ENCODE results near the gene TMEM132C.
A peak's percentile ranks its signal among the peaks of the same experiment; 100 is the strongest.

The TMEM132C gene

DNA sequence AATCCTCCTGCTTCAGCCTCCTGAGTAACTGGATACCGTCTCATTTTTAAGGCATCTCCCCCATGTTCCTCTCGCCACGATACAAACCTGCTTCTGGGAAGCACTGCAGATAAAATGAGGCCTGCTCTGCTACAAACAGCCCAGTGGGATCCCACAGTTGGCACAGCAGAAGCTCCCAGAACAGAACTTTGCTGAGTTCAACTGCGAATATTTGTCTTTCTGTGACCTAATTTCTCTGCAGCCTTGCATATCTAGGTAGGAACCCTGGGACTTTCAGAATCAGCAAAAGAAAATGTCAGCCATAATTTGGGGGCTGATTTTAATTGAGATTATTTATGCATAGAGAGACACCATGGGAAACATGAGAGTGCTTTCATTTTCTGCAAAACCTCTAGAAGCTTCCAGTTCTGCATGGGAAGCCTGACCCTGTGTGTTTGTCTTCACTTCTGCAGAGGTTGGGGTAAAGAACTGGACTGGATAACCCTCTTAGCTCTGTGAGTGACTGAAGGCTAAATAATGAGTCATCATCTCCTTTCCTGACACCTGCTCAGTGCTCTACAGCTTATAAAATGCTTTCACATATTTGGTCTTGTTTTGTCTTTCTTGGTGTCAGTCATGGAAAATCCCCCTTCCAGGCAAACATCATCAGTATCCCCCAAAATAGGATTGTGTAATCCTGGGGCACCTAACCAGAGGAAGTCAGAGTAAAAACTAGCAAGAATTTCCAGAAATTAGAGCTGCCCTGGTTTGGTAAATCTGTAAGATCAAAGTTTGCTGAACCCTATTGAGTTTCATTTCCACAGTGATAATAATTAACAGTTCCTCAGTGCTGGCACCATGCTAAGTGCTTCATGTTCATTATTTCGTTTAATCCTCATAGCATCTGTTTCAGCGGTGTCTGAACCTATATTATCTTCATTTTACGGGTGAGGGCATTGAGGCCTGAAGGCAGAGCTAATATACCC, 371.0 kb downstream of the TMEM132C start:
- no peak for DNase-seq (ENCODE audit: low read depth in 1 of 2, low spot score in 1 of 2)
- H3K27me3 ChIP-seq (ENCODE audit: insufficient read depth, poor library complexity, severe bottlenecking), result no peaks in the 10 kb centered on the region
- no peak overlapping the region for H3K27ac ChIP-seq (replicated peaks)
- H3K4me3 ChIP-seq (replicated peaks; ENCODE audit: insufficient read depth, low read length), result no peak overlapping the region
- TF ChIP-seq GABPA (IDR thresholded peaks at IDR 0.05; ENCODE audit: low read depth), result no peak
- no peak for TF ChIP-seq POLR2AphosphoS5 (IDR thresholded peaks at IDR 0.05; ENCODE audit: low read depth)
- TF ChIP-seq SPI1 (IDR thresholded peaks at IDR 0.05; ENCODE audit: borderline replicate concordance, low read depth), result no peak

- no peaks in the 10 kb centered on the region for H3K27me3 ChIP-seq (ENCODE audit: insufficient read depth, poor library complexity, severe bottlenecking)
- H3K4me3 ChIP-seq (replicated peaks; ENCODE audit: insufficient read depth, low read length), result no peak overlapping the region
- DNase-seq (ENCODE audit: low read depth in 1 of 2, low spot score in 1 of 2), result no peak
- H3K27ac ChIP-seq (replicated peaks), result no peak overlapping the region
- TF ChIP-seq, protein P1, sequence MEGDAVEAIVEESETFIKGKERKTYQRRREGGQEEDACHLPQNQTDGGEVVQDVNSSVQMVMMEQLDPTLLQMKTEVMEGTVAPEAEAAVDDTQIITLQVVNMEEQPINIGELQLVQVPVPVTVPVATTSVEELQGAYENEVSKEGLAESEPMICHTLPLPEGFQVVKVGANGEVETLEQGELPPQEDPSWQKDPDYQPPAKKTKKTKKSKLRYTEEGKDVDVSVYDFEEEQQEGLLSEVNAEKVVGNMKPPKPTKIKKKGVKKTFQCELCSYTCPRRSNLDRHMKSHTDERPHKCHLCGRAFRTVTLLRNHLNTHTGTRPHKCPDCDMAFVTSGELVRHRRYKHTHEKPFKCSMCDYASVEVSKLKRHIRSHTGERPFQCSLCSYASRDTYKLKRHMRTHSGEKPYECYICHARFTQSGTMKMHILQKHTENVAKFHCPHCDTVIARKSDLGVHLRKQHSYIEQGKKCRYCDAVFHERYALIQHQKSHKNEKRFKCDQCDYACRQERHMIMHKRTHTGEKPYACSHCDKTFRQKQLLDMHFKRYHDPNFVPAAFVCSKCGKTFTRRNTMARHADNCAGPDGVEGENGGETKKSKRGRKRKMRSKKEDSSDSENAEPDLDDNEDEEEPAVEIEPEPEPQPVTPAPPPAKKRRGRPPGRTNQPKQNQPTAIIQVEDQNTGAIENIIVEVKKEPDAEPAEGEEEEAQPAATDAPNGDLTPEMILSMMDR (IDR thresholded peaks at IDR 0.05; ENCODE audit: insufficient read depth, low read length), result no peak
- no peak for TF ChIP-seq SPI1 (IDR thresholded peaks at IDR 0.05; ENCODE audit: borderline replicate concordance, low read depth)
- TF ChIP-seq REST (IDR thresholded peaks at IDR 0.05; ENCODE audit: insufficient replicate concordance, low read depth), result no peak
- TF ChIP-seq POLR2AphosphoS5 (IDR thresholded peaks at IDR 0.05; ENCODE audit: low read depth), result no peak
- no peak for TF ChIP-seq GABPA (IDR thresholded peaks at IDR 0.05; ENCODE audit: low read depth)
These were observed 372.1 kb downstream of the TMEM132C start for GRCh38 chr12:128639089-128639488.

- H3K27me3 ChIP-seq (ENCODE audit: insufficient read depth, poor library complexity, severe bottlenecking), result no peaks in the 10 kb centered on the region
- H3K27ac ChIP-seq (replicated peaks), result no peak overlapping the region
- H3K4me3 ChIP-seq (replicated peaks; ENCODE audit: insufficient read depth, low read length), result no peak overlapping the region
- peak in 1 of 2 experiments; percentile 1 for DNase-seq (ENCODE audit: low read depth in 1 of 2, low spot score in 1 of 2)
- TF ChIP-seq SPI1 (IDR thresholded peaks at IDR 0.05; ENCODE audit: borderline replicate concordance, low read depth), result no peak
These were observed 376.2 kb downstream of the TMEM132C start for GRCh38 chr12:128643155-128643554.

DNA sequence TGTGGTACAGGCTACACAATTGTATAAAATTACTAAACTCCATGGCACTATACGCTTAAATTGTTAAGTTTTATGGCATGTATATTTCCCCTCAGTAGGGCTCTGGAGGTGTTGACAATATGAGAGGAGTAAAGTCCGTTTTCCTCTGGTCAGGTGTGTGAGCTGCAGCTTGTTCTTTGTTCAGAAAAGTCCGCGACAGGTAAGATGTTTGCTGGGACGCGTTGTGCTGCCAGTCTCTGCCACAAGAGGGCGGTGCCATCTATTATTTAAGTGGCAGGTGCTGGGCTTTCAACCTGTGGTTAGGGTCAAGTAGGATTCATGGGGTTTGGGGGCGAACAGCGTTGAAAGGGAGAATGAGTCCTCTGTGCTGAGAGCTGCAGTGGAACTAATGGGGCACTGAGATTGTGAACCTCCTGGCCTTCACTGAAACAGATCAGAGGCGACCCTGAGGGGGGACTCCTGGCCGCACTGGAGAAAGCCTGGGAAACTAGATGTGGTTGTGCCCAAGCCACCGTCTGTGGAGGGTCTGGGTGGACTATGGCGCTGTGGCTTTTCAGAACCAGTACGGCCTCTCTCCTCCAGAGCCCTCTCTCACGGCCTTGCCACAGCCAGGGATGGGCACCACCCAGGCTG, 377.8 kb downstream of the TMEM132C start:
- no peaks in the 10 kb centered on the region for H3K27me3 ChIP-seq (ENCODE audit: insufficient read depth, poor library complexity, severe bottlenecking)
- TF ChIP-seq, protein P1 (IDR thresholded peaks at IDR 0.05; ENCODE audit: insufficient read depth, low read length), result peak; percentile 56
- no peak for TF ChIP-seq SPI1 (IDR thresholded peaks at IDR 0.05; ENCODE audit: borderline replicate concordance, low read depth)
- TF ChIP-seq REST (IDR thresholded peaks at IDR 0.05; ENCODE audit: insufficient replicate concordance, low read depth), result no peak
- H3K27ac ChIP-seq (replicated peaks), result no peak overlapping the region
- no peak for DNase-seq (ENCODE audit: low read depth in 1 of 2, low spot score in 1 of 2)
- H3K4me3 ChIP-seq (replicated peaks; ENCODE audit: insufficient read depth, low read length), result no peak overlapping the region

All from HL-60 (cell line).